ENCODE measurements around the gene RALBP1. TPM values are rescaled to one million over a fixed set of nuclear protein-coding genes. Genes with fewer than 3 reads are reported as not detected.

RALBP1 gene
- total and polyA plus RNA-seq, 4 donors: 15.6 to 34.8 (median 21.0) TPM

DNA sequence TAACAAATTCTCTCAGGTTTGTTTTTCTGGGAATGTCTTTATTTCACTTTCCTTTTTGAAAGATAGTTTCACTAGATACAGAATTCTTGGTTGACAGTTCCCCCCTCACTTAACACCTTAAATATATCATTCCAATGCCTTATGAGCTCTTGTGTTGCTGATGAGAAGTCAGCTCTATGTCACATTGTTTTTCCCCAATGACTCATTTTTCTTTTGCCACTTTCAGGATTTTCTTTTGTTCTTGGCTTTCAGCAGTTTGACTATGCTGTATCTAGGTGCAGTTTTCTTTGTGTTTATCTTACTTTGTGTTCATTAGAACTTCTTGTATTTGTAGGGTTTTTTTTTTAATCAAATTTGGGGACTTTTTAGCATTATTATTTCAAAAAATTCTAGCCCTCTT, 5.6 kb upstream of the RALBP1 start:
- Histone ChIP-seq H3K27ac (ENCODE audit: low read depth in 1 of 2, low read length in 2 of 2) (no peak overlapping the region), H3K4me1 (ENCODE audit: control insufficient read depth in 4 of 4, insufficient read depth in 4 of 4, low read length in 3 of 4) (peaks cover 0 to 7% (median 5%) of the 10 kb centered on the region in 4 donors), H3K9me3 (ENCODE audit: control insufficient read depth in 4 of 4, low read length in 3 of 4) (peaks cover 0 to 8% (median under 1%) of the 10 kb centered on the region in 4 donors), H3K4me3 (ENCODE audit: low read depth in 1 of 3, low read length in 3 of 3) (no peak overlapping the region), H3K9ac (ENCODE audit: low read depth in 1 of 2, low read length in 2 of 2) (no peak overlapping the region), H3K36me3 (ENCODE audit: control insufficient read depth in 4 of 4, insufficient read depth in 3 of 4, low read depth in 1 of 4, low read length in 3 of 4) (no peaks in the 10 kb centered on the region), H3K27me3 (ENCODE audit: control insufficient read depth in 4 of 4, insufficient read depth in 4 of 4, low read length in 3 of 4) (no peaks in the 10 kb centered on the region)
- TF ChIP-seq GABPA (IDR thresholded peaks at IDR 0.05 in 1 of 2, conservative IDR thresholded peaks at IDR 0.05 in 1 of 2): no peak
- DNase-seq (ENCODE audit: low spot score): no peak

GRCh38 chr18:9474108-9474982, 968 bp upstream of the RALBP1 start:
- Histone ChIP-seq H3K4me1 (ENCODE audit: control insufficient read depth in 4 of 4, insufficient read depth in 4 of 4, low read length in 3 of 4) (peaks cover 3 to 16% (median 11%) of the 10 kb centered on the region in 4 donors), H3K4me3 (ENCODE audit: low read depth in 1 of 3, low read length in 3 of 3) (peak overlapping the region; percentile 67 to 98 (median 74)), H3K36me3 (ENCODE audit: control insufficient read depth in 4 of 4, insufficient read depth in 3 of 4, low read depth in 1 of 4, low read length in 3 of 4) (no peaks in the 10 kb centered on the region), H3K27me3 (ENCODE audit: control insufficient read depth in 4 of 4, insufficient read depth in 4 of 4, low read length in 3 of 4) (no peaks in the 10 kb centered on the region), H3K27ac (ENCODE audit: low read depth in 1 of 2, low read length in 2 of 2) (peak overlapping the region; percentile 79 to 93), H3K9me3 (ENCODE audit: control insufficient read depth in 4 of 4, low read length in 3 of 4) (no peaks in the 10 kb centered on the region), H3K9ac (ENCODE audit: low read depth in 1 of 2, low read length in 2 of 2) (peak overlapping the region; percentile 46 to 81)
- TF ChIP-seq, protein P1, sequence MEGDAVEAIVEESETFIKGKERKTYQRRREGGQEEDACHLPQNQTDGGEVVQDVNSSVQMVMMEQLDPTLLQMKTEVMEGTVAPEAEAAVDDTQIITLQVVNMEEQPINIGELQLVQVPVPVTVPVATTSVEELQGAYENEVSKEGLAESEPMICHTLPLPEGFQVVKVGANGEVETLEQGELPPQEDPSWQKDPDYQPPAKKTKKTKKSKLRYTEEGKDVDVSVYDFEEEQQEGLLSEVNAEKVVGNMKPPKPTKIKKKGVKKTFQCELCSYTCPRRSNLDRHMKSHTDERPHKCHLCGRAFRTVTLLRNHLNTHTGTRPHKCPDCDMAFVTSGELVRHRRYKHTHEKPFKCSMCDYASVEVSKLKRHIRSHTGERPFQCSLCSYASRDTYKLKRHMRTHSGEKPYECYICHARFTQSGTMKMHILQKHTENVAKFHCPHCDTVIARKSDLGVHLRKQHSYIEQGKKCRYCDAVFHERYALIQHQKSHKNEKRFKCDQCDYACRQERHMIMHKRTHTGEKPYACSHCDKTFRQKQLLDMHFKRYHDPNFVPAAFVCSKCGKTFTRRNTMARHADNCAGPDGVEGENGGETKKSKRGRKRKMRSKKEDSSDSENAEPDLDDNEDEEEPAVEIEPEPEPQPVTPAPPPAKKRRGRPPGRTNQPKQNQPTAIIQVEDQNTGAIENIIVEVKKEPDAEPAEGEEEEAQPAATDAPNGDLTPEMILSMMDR (IDR thresholded peaks at IDR 0.05; ENCODE audit: low read depth, low read length, missing input control): no peak
- WGBS: 31% methylated on average over 37 of the region's 37 CpGs
- DNase-seq (ENCODE audit: low spot score): no peak

DNA sequence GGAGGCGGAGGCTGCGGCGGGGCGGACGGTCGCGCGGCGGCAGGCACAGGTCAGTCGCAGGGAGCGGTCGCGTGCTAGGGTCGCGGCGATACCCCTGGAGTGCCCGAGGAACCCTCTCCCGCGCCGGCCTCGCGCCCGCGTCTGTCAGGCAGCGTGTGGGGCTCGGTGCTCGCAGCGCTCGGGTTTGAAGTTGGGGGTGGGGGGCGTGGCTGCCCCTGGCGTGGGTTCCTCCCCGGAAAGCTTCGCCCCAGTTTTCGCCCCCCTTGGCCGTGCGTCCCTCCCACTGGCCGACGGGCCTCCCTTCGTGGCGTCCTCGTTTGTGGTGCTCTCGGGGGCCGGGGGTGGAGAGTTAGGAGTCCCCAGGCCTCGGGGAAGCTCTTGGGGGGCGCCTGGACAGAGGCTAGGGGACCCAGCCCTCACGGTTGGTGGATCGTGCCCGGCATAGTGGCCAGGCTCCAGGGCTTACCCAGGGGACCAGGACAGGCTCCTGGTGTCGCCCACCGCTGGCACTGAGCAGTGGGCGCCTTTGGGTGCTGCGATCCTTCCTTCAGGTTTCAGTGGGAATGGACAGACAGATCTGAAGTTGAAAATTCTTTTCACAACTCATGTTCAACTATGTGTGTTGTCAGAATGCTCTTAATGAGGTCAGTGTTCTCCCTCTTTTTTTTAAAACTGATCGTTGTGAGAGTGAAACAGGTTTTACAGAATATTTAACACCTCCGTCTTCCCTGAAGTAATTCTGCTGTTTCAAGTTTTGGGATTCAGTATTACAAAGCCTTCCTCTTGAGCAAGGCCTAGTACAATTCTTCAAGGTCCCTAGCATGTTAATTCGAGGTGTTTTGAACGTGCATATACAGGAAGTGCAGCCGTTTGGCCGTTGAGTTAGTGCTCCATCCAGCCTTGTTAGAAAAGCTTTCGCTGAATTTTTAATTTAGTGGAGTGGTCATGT, 604 bp downstream of the RALBP1 start:
- Histone ChIP-seq H3K4me3 (ENCODE audit: low read depth in 1 of 3, low read length in 3 of 3) (peak overlapping the region; percentile 76 to 98 (median 93)), H3K36me3 (ENCODE audit: control insufficient read depth in 4 of 4, insufficient read depth in 3 of 4, low read depth in 1 of 4, low read length in 3 of 4) (no peaks in the 10 kb centered on the region), H3K27me3 (ENCODE audit: control insufficient read depth in 4 of 4, insufficient read depth in 4 of 4, low read length in 3 of 4) (no peaks in the 10 kb centered on the region), H3K9ac (ENCODE audit: low read depth in 1 of 2, low read length in 2 of 2) (peak overlapping the region; percentile 52 to 73), H3K27ac (ENCODE audit: low read depth in 1 of 2, low read length in 2 of 2) (peak overlapping the region; percentile 82 to 87), H3K4me1 (ENCODE audit: control insufficient read depth in 4 of 4, insufficient read depth in 4 of 4, low read length in 3 of 4) (peaks cover 3 to 16% (median 11%) of the 10 kb centered on the region in 4 donors), H3K9me3 (ENCODE audit: control insufficient read depth in 4 of 4, low read length in 3 of 4) (no peaks in the 10 kb centered on the region)
- DNase-seq (ENCODE audit: low spot score): no peak
- under 1% methylated on average over 59 of the region's 59 CpGs for WGBS
- TF ChIP-seq FOXA2 (IDR thresholded peaks at IDR 0.05) (no peak), GABPA (IDR thresholded peaks at IDR 0.05 in 1 of 2, conservative IDR thresholded peaks at IDR 0.05 in 1 of 2) (no peak), ZBTB33 (IDR thresholded peaks at IDR 0.05) (no peak), HNF4A (conservative IDR thresholded peaks at IDR 0.05) (no peak), FOXA1 (IDR thresholded peaks at IDR 0.05) (no peak), EGR1 (IDR thresholded peaks at IDR 0.05; ENCODE audit: low read depth in 2 of 2) (no peak), RAD21 (IDR thresholded peaks at IDR 0.05) (no peak), HNF4G (IDR thresholded peaks at IDR 0.05) (no peak), SP1 (IDR thresholded peaks at IDR 0.05) (no peak), NR2F2 (IDR thresholded peaks at IDR 0.05) (no peak), RXRA (IDR thresholded peaks at IDR 0.05) (no peak), YY1 (IDR thresholded peaks at IDR 0.05) (no peak), TAF1 (conservative IDR thresholded peaks at IDR 0.05) (no peak), JUND (IDR thresholded peaks at IDR 0.05) (no peak)
- TF ChIP-seq, protein P1 (IDR thresholded peaks at IDR 0.05; ENCODE audit: low read depth, low read length, missing input control): no peak
- TF ChIP-seq, protein P2, sequence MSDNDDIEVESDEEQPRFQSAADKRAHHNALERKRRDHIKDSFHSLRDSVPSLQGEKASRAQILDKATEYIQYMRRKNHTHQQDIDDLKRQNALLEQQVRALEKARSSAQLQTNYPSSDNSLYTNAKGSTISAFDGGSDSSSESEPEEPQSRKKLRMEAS (IDR thresholded peaks at IDR 0.05): no peak
- TF ChIP-seq, protein P3, sequence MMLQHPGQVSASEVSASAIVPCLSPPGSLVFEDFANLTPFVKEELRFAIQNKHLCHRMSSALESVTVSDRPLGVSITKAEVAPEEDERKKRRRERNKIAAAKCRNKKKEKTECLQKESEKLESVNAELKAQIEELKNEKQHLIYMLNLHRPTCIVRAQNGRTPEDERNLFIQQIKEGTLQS (IDR thresholded peaks at IDR 0.05): no peak
